H1 (cell line): Measurements from ENCODE around the gene LMTK3. TPM values are rescaled to one million over a fixed set of nuclear protein-coding genes. Genes with fewer than 3 reads are reported as not detected.
A peak's percentile ranks its signal among the peaks of the same experiment; 100 is the strongest.

ENCODE experiments used
- CTCF ChIA-PET: fragments of 300-600 bp; sonication (Branson Sonifier 250); formaldehyde crosslinking; loops from one replicate; lab custom pipeline; 2021; ENCODE audit not compliant: partially characterized antibody; lab: Charles Lee
- POLR2A ChIA-PET: fragments of 300-600 bp; sonication (Branson Sonifier 250); formaldehyde crosslinking; loops from one replicate; lab custom pipeline; 2021; ENCODE audit warnings: inconsistent platforms; ENCODE audit not compliant: partially characterized antibody; lab: Charles Lee
- DNase-seq, 2 experiments: peaks; one replicate each; pipeline versions ENCODE4 v3.0.0 to v3.0.0-alpha.2; 2010 to 2022; ENCODE audit warnings: low spot score in 2 of 2, low read depth in 1 of 2, mixed read lengths in 1 of 2
- FAIRE-seq: peaks from 2 replicates; lab custom pipeline; 2011; peaks lifted over from hg19 to GRCh38; lab: Jason Lieb, UNC
- H2AFZ ChIP-seq: 2 replicates; pipeline ENCODE4 v1.8.1; 2012; ENCODE audit warnings: low read length, inconsistent platforms
- H2AK5ac ChIP-seq: 2 replicates; pipeline ENCODE4 v1.6.1; 2013; ENCODE audit warnings: low read depth, low read length
- H2BK120ac ChIP-seq: replicated peaks from 2 replicates; pipeline ENCODE3; 2013; ENCODE audit warnings: low read depth, low read length, inconsistent platforms
- H2BK12ac ChIP-seq: 2 replicates; pipeline ENCODE4 v1.6.1; 2013; ENCODE audit warnings: low read depth, low read length
- H2BK15ac ChIP-seq: 2 replicates; pipeline ENCODE4 v1.6.1; 2013; ENCODE audit warnings: low read length
- H2BK20ac ChIP-seq: 2 replicates; pipeline ENCODE4 v1.6.1; 2013; ENCODE audit warnings: low read length
- H2BK5ac ChIP-seq: 2 replicates; pipeline ENCODE4 v1.6.1; 2013; ENCODE audit warnings: low read depth, low read length
- H3K14ac ChIP-seq: 2 replicates; pipeline ENCODE4 v1.6.1; 2013; ENCODE audit warnings: inconsistent platforms; ENCODE audit not compliant: insufficient read length
- H3K18ac ChIP-seq: 2 replicates; pipeline ENCODE4 v1.6.1; 2013; ENCODE audit warnings: low read length; ENCODE audit errors: extremely low read depth
- H3K23ac ChIP-seq: 2 replicates; pipeline ENCODE4 v1.6.1; 2013; ENCODE audit warnings: inconsistent platforms; ENCODE audit not compliant: insufficient read length
- H3K23me2 ChIP-seq: 2 replicates; pipeline ENCODE4 v1.6.1; 2013; ENCODE audit warnings: low read depth, low read length
- H3K27ac ChIP-seq: 2 replicates; pipeline ENCODE4 v1.6.1; 2011; ENCODE audit warnings: low read depth, low read length, inconsistent platforms
- H3K27me3 ChIP-seq, 4 experiments: replicated peaks in 1 of 4; 1 replicate in 1 of 4; 2 replicates in 3 of 4; pipeline versions ENCODE4 v1.6.1 to v1.8.1; 2011 to 2013; ENCODE audit warnings: low read length in 3 of 4, mild to moderate bottlenecking in 3 of 4, inconsistent platforms in 2 of 4, mixed read lengths in 2 of 4, moderate library complexity in 1 of 4; ENCODE audit not compliant: control insufficient read depth in 3 of 4, insufficient read depth in 3 of 4; ENCODE audit errors: extremely low read depth in 1 of 4
- H3K36me3 ChIP-seq, 4 experiments: 2 replicates each; pipeline versions ENCODE4 v1.6.1 to v1.8.1; 2011 to 2013; ENCODE audit warnings: mild to moderate bottlenecking in 4 of 4, low read length in 3 of 4, moderate library complexity in 2 of 4, control low read depth in 1 of 4, inconsistent platforms in 1 of 4; ENCODE audit not compliant: insufficient read depth in 4 of 4, control insufficient read depth in 2 of 4
- H3K4ac ChIP-seq: replicated peaks from 2 replicates; pipeline ENCODE3; 2013; ENCODE audit warnings: low read length, low read depth, mixed read lengths, inconsistent platforms; ENCODE audit not compliant: insufficient read length
- H3K4me1 ChIP-seq, 4 experiments: replicated peaks in 1 of 4; 1 replicate in 1 of 4; 2 replicates in 3 of 4; pipeline versions ENCODE4 v1.6.1 to v1.8.1; 2011 to 2013; ENCODE audit warnings: low read length in 3 of 4, inconsistent platforms in 2 of 4, mixed read lengths in 1 of 4; ENCODE audit not compliant: insufficient read depth in 4 of 4, control insufficient read depth in 3 of 4
- H3K4me2 ChIP-seq, 2 experiments: 2 replicates each; pipeline versions ENCODE4 v1.6.1 to v1.8.1; 2011 to 2013; ENCODE audit warnings: low read depth in 2 of 2, low read length in 2 of 2, control low read depth in 1 of 2, inconsistent platforms in 1 of 2, mild to moderate bottlenecking in 1 of 2; ENCODE audit not compliant: insufficient read depth in 1 of 2
- H3K4me3 ChIP-seq, 4 experiments: fragments of 200-600, 300-600 bp in 1 of 4; sonication (generic), shearing (Covaris generic), sonication (Bioruptor Twin) in 1 of 4; 2 replicates each; pipeline versions ENCODE4 v1.5.1 to v1.8.1; 2011 to 2016; ENCODE audit warnings: low read length in 4 of 4, low read depth in 3 of 4, control low read depth in 2 of 4, inconsistent platforms in 2 of 4, mild to moderate bottlenecking in 2 of 4, mixed read lengths in 1 of 4, moderate library complexity in 1 of 4; ENCODE audit not compliant: insufficient read depth in 2 of 4; ENCODE audit errors: extremely low read depth in 1 of 4
- H3K56ac ChIP-seq: replicated peaks from 2 replicates; pipeline ENCODE3; 2013; ENCODE audit warnings: low read depth, mild to moderate bottlenecking, mixed read lengths, low read length, inconsistent platforms; ENCODE audit not compliant: insufficient read length
- H3K79me1 ChIP-seq: 2 replicates; pipeline ENCODE4 v1.6.1; 2013; ENCODE audit warnings: low read depth, low read length, control low read depth
- H3K79me2 ChIP-seq, 2 experiments: 2 replicates each; pipeline versions ENCODE4 v1.6.1 to v1.8.1; 2012 to 2013; ENCODE audit warnings: low read length in 2 of 2, mild to moderate bottlenecking in 2 of 2, inconsistent platforms in 1 of 2; ENCODE audit not compliant: insufficient read depth in 2 of 2, control insufficient read depth in 1 of 2
- H3K9ac ChIP-seq, 4 experiments: replicated peaks in 1 of 4; 1 replicate in 1 of 4; 2 replicates in 3 of 4; pipeline versions ENCODE4 v1.6.1 to v1.8.1; 2011 to 2013; ENCODE audit warnings: low read depth in 3 of 4, low read length in 3 of 4, control low read depth in 2 of 4, mild to moderate bottlenecking in 2 of 4, moderate library complexity in 2 of 4, inconsistent platforms in 1 of 4; ENCODE audit errors: extremely low read depth in 1 of 4
- H3K9me3 ChIP-seq, 2 experiments: 2 replicates each; pipeline versions ENCODE4 v1.6.1 to v1.8.1; 2012 to 2013; ENCODE audit warnings: mild to moderate bottlenecking in 2 of 2, moderate library complexity in 2 of 2, control low read depth in 1 of 2, inconsistent platforms in 1 of 2, low read depth in 1 of 2, low read length in 1 of 2, mixed read lengths in 1 of 2; ENCODE audit not compliant: insufficient read depth in 2 of 2
- H4K20me1 ChIP-seq, 2 experiments: replicated peaks in 1 of 2; 2 replicates each; pipeline versions ENCODE3 to v1.8.1; 2011 to 2013; ENCODE audit warnings: inconsistent platforms in 2 of 2, low read length in 2 of 2, mild to moderate bottlenecking in 1 of 2; ENCODE audit not compliant: insufficient read depth in 2 of 2, control insufficient read depth in 1 of 2
- H4K5ac ChIP-seq: 2 replicates; pipeline ENCODE4 v1.6.1; 2013; ENCODE audit warnings: low read length, low read depth, mixed read lengths, inconsistent platforms; ENCODE audit not compliant: insufficient read length
- H4K8ac ChIP-seq: 2 replicates; pipeline ENCODE4 v1.8.0; 2013; ENCODE audit warnings: mild to moderate bottlenecking, moderate library complexity, low read length, inconsistent platforms; ENCODE audit not compliant: insufficient read depth; ENCODE audit errors: extremely low read depth
- H4K91ac ChIP-seq: replicated peaks from 2 replicates; pipeline ENCODE3; 2013; ENCODE audit warnings: low read length, mixed read lengths, inconsistent platforms; ENCODE audit not compliant: insufficient read length
- CREB1 ChIP-seq: IDR thresholded peaks from 2 replicates; pipeline ENCODE4 v1.6.1; 2012; ENCODE audit warnings: inconsistent platforms
- EGR1 ChIP-seq: IDR thresholded peaks from 2 replicates; pipeline ENCODE4 v1.6.1; 2011; ENCODE audit warnings: low read depth, low read length, borderline replicate concordance
- GABPA ChIP-seq: IDR thresholded peaks from 2 replicates; pipeline ENCODE4 v1.6.1; 2011; ENCODE audit warnings: mild to moderate bottlenecking, low read length, moderate library complexity, borderline replicate concordance; ENCODE audit not compliant: insufficient read depth
- JUND ChIP-seq: IDR thresholded peaks from 2 replicates; pipeline ENCODE4 v1.6.1; 2011; ENCODE audit warnings: mild to moderate bottlenecking, improper control_type of control experiment, low read length
- POU5F1 ChIP-seq: IDR thresholded peaks from 2 replicates; pipeline ENCODE4 v1.6.1; 2011; ENCODE audit warnings: low read depth, mild to moderate bottlenecking, low read length, moderate library complexity
- RBBP5 ChIP-seq: IDR thresholded peaks from 2 replicates; pipeline ENCODE4 v1.7.1; 2012; ENCODE audit warnings: low read depth, mild to moderate bottlenecking, inconsistent platforms, low read length, moderate library complexity, borderline replicate concordance
- SIRT6 ChIP-seq: IDR thresholded peaks from one replicate; pipeline ENCODE4 v1.7.1; 2012; ENCODE audit warnings: low read length, inconsistent platforms
- SIX5 ChIP-seq: IDR thresholded peaks from 2 replicates; pipeline ENCODE4 v1.6.1; 2011; ENCODE audit warnings: mild to moderate bottlenecking, low read depth, low read length
- SP4 ChIP-seq: IDR thresholded peaks from 2 replicates; pipeline ENCODE4 v1.6.1; 2012; ENCODE audit warnings: low read length, inconsistent platforms
- SRF ChIP-seq: IDR thresholded peaks from 2 replicates; pipeline ENCODE4 v1.6.1; 2011; ENCODE audit warnings: mild to moderate bottlenecking, low read depth, low read length, moderate library complexity
- TAF7 ChIP-seq: optimal IDR thresholded peaks from 2 replicates; pipeline ENCODE3; 2011; ENCODE audit warnings: low read depth, mild to moderate bottlenecking, inconsistent platforms, low read length, moderate library complexity, borderline replicate concordance
- TBP ChIP-seq: IDR thresholded peaks from 2 replicates; pipeline ENCODE4 v1.6.1; 2011; ENCODE audit warnings: low read depth, low read length, improper control_type of control experiment
- WGBS, 2 experiments: shearing (Covaris generic) in 1 of 2; methylation state at CpG; one replicate each; pipeline versions ENCODE4 v1.1.6 to v1.1.7; 2013 to 2015; ENCODE audit warnings: low lambda C conversion rate in 2 of 2, mixed read lengths in 2 of 2, inconsistent platforms in 1 of 2, low coverage in 1 of 2, missing lambda C conversion rate in 1 of 2; ENCODE audit not compliant: insufficient replicate concordance in 2 of 2, insufficient coverage in 1 of 2, insufficient read length in 1 of 2; ENCODE audit errors: extremely low coverage in 1 of 2, missing lambda C conversion rate in 1 of 2; 5-methylcytosine and 5-hydroxymethylcytosine counted together
- polyA plus RNA-seq, 7 experiments: library from polyadenylated mRNA; depleted of rRNA in 3 of 7; stranded (reverse) in 5 of 7; unstranded in 2 of 7; fragments of >200 nt in 5 of 7; fragments of 200-250 nt in 2 of 7; gene quantifications; 1 replicate in 5 of 7; 2 replicates in 1 of 7; 4 replicates in 1 of 7; pipeline versions ENCODE4 v1.2.1 to v1.2.3, GENCODE V29; 2011 to 2013; ENCODE audit warnings: missing spikeins in 2 of 7, mixed read lengths in 2 of 7
- total RNA-seq: library from RNA; stranded (reverse); fragmentation: NEBNext Ultra II Directional; extraction: Animal tissue kit (Norgen Biotek cat#: 25700); gene quantifications from 2 replicates; pipeline ENCODE4 v1.2.1, GENCODE V29; 2021

Gene LMTK3
- total and polyA plus RNA-seq, 2 of the 8 experiments (the other 6 are each of a cell fraction or from before 2014, with no cell fraction given): 2.7 to 12.4 TPM

GRCh38 chr19:48500830-48501493 is 10.7 kb downstream of the LMTK3 start:
- peaks cover 0 to 14% (median 12%) of the 10 kb centered on the region in 4 experiments; a peak in 6 of 7 replicates for H3K4me1 ChIP-seq
- no peak overlapping the region for H2AK5ac ChIP-seq
- H2BK5ac ChIP-seq: peak overlapping the region; percentile 94
- H4K20me1 ChIP-seq: peaks cover 0 to 2% of the 10 kb centered on the region in 2 experiments
- CTCF ChIA-PET: interaction anchor here (0.6 to 1.5 kb wide), 7 partner anchors 11 to 235 kb away, joined by 3 to 12 read pairs (median 4); partner anchors contain the start of gene KDELR1
- H3K56ac ChIP-seq: peak overlapping the region; percentile 30
- 71% methylated on average over 30 of the region's 32 CpGs; no CpG with 5 or more reads in 1 of the 2 experiments for WGBS, 2 experiments
- H3K23me2 ChIP-seq: peaks cover 8% of the 10 kb centered on the region; the same call in 1 of the 2 replicates
- no peak overlapping the region for H2BK15ac ChIP-seq
- no peaks in the 10 kb centered on the region; a peak in 1 of 8 replicates for H3K36me3 ChIP-seq
- H4K5ac ChIP-seq: peak overlapping the region; percentile 16
- H4K91ac ChIP-seq: peak overlapping the region; percentile 34
- H2AFZ ChIP-seq: no peak overlapping the region
- peak overlapping the region; percentile 58; the same call in 1 of the 2 replicates for H3K27ac ChIP-seq
- no peak for TF ChIP-seq SIX5
- TF ChIP-seq GABPA: no peak
- TF ChIP-seq SIRT6: no peak
- TF ChIP-seq RBBP5: no peak; the same call in 1 of the 2 replicates
- no peak for TF ChIP-seq POU5F1
- TF ChIP-seq CREB1: no peak
- no peak for TF ChIP-seq TAF7
- TF ChIP-seq SP4: no peak
- TF ChIP-seq TBP: no peak
- TF ChIP-seq SRF: no peak
- TF ChIP-seq EGR1: no peak
- no peak for TF ChIP-seq JUND
- TF ChIP-seq, all 59 proteins: peak for 0
- H4K8ac ChIP-seq: peak overlapping the region; percentile 78; the same call in 1 of the 2 replicates
- POLR2A ChIA-PET: interaction anchor here (0.6 to 1.4 kb wide), 5 partner anchors 10 to 116 kb away, joined by 3 to 5 read pairs (median 3); no protein-coding TSS in a partner anchor
- no peak overlapping the region for H3K14ac ChIP-seq
- FAIRE-seq: no peak
- no peak overlapping the region for H3K18ac ChIP-seq
- DNase-seq: no peak
- no peak overlapping the region for H3K23ac ChIP-seq
- H3K79me1 ChIP-seq: no peaks in the 10 kb centered on the region
- H3K9ac ChIP-seq: peak overlapping the region in 2 of 4 experiments; percentile 38 to 39; a peak in 4 of 7 replicates
- H3K79me2 ChIP-seq: no peaks in the 10 kb centered on the region
- no peaks in the 10 kb centered on the region for H3K27me3 ChIP-seq
- H3K9me3 ChIP-seq: no peaks in the 10 kb centered on the region
- H3K4me3 ChIP-seq: peak overlapping the region; percentile 19 to 60 (median 44); a peak in 7 of 8 replicates
- no peak overlapping the region for H2BK20ac ChIP-seq
- H2BK12ac ChIP-seq: no peak overlapping the region
- H3K4me2 ChIP-seq: peak overlapping the region; percentile 68 to 89
- H3K4ac ChIP-seq: peak overlapping the region; percentile 78
- H2BK120ac ChIP-seq: no peak overlapping the region
